Measurements from ENCODE around the gene NUDT14.

The NUDT14 gene

DNA sequence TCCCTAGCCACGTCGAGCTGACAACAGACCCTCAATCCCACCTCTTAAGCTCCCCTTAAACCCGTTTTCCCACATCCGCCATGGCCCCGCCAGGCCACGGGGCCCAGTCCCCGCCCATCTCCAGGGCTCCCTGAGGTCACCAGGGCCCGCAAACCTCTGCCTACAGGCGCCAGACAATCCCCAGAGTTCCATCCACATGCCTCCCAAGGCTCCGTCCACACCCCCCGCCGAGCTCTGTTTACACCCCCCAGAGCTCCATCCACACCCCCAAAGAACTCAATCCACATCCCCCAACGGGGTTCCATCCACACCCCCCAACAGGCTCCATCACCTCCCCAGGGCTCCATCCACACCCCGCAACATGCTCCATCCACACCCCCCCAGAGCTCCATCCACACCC lies 21.8 kb downstream of the NUDT14 start:
- DNase-seq (ENCODE audit: low read depth in 2 of 2), result no peak

DNA sequence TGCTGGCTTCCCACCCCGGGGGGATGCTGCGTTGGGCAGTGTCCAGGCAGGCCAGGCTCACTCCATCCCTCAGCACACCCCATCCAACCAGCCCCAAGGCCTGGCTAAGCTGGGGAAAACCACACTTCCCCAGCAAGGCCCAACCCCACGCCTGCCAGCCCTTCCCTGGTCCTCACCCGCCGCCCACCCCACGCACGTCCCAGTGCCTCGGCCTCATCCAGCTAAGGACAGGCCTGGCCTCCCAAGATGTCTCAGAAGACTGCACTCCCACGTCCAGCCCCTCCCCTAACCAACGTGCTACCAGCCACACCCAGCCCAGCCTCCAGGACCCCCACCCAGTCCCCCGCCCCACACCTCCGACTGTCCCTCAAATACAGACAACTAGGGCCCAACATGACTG lies 22.3 kb downstream of the NUDT14 start:
- no peak for DNase-seq (ENCODE audit: low read depth in 2 of 2)

DNA sequence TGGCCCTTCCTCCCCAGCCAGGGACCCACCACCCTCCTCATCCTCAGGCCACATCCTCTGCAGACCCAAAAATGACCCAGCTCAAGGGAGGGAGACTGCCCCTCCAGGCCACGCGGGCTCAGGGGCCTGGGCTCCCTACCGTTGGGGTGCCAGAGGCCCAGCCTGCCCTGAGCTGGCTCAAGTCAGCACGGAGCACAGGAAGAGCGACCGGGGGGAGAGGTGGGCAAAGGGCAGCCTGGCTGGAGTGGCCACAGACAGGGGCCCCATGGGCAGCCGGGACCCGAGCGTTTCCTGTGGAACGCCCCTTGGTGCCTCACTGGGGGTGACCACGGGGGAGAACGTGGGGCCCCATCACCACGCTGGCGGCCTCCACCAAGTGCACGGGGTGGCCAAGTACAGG lies 23.2 kb downstream of the NUDT14 start:
- DNase-seq (ENCODE audit: low read depth in 2 of 2), result no peak

DNA sequence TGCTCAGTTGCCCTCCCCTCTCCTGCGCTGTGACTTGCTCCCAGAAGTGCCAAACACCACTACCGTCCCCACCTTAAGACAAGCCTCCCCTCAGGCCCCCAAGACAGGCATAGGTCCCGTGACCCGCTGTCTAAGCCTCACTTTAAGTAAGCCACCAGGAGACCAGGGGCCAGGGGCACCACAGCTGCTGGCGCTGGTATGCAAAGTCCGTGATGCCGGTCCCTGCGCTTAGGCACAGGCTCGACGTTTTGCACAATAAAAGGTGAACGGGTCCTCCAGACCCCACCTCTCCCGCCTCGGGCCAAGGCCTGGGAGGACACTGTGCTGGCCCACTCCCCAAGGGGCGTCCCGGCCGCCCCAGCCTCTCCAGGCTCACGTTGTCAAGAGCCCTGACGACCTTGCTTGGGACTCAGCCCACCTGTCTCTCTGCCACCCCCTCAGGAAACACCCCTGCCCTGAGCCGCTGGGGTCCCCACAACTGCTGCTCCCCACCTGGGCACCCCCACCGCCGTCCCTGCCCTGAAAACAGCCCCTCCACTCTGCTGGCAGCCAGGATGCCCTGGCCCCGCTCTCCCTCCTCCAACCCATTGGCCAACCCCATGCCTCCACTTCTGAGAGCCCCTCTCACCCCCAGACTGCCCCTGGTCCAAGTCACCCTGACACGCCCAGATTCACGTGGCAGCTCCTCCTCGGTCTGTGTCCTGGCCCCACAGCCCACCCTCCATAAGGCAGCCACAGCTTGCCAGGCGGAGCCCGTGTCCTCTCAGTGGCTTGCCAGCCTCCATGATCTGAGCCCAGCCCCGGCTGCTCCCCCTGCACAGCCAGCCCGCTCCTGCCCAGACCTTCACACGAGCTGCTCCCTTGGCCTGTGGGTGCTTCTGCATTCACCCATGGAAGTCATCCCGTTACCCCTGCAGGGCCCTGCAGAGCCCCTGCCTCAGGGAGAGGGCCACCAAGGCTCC lies 24.4 kb downstream of the NUDT14 start:
- DNase-seq (ENCODE audit: low read depth in 2 of 2), result no peak

DNA sequence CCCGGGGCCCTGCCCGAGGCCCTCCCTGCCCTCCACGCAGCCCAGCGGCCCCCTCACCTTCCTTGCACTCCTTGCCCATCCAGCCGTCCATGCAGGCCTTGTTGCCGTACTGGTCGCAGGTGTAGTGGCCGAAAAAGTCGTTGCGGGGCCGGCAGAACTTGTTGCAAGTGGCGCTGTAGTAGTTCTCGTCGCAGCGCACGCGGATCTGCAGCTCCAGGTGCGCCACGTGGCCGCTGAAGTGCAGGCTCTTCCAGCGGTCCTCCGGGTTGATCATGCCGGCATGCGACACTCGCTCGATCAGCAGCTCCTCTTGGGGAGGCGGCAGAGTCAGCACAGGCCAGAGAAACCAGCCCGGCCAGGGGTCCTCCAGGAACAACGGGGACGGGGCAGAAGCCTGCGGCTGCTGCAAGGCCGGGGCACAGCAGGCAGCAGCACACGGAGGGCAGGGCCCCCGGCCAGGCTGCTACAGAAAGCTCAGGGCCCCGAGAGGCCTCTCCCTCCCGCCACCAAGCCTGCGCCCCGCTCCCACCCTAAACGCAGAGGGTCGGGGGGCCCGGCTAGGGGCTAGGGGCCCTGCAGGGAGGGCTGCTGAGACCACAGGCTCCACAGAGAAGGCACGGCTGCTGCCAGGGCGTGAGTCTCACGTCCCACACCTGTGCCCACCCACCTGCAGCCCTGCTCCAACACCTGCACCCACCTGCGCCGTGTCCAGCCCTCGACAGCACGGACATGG lies 25.3 kb downstream of the NUDT14 start:
- no peak for DNase-seq (ENCODE audit: low read depth in 2 of 2)

DNA sequence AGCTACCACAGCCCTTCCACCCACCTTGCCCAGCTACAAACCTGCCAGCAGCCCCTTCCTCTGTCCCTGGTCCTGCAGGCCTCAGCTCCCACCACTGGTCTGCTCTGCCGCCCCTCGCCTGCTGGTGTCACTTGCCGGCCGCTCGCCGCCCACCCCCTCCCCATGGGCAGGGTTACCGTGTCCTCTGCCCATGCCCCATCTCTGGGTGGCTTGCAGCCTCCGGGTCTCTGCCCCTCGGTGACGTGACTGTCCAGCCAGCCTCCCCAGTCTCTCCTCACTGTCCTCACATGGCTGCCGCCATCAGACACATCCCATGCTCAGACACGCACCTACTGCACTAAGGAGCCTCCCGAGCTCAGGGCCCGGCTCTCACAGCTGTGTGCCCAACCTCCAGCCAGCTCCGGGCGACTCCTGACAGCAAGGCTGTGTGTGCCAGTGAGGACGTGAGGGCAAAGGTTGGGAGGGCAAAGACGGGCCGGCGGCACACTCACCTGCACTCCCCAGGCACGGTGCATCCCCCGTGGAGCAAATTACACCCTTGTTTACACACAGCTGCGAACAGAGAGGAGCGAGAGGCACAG lies 26.0 kb downstream of the NUDT14 start:
- DNase-seq (ENCODE audit: low read depth in 2 of 2), result no peak

DNA sequence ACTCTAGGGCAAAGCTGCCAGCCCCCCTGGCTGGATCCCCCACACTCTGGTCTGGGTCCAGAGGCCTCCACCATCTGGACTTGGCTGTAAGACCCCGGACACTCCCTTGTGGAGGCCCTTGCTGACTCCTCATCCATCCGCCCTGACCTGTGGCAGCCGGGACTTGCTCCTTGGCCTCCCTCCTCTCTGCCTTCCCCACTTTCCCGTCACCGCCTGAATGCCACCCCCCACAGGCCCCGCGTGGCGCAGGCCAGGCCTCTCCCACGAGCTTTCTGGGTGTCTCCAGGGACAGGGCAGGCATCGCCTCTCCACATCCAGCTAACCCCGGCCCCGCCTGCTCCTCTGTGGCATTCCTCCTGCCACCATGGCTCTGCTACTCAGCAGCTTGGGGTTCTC lies 26.6 kb downstream of the NUDT14 start:
- no peak for DNase-seq (ENCODE audit: low read depth in 2 of 2)

DNA sequence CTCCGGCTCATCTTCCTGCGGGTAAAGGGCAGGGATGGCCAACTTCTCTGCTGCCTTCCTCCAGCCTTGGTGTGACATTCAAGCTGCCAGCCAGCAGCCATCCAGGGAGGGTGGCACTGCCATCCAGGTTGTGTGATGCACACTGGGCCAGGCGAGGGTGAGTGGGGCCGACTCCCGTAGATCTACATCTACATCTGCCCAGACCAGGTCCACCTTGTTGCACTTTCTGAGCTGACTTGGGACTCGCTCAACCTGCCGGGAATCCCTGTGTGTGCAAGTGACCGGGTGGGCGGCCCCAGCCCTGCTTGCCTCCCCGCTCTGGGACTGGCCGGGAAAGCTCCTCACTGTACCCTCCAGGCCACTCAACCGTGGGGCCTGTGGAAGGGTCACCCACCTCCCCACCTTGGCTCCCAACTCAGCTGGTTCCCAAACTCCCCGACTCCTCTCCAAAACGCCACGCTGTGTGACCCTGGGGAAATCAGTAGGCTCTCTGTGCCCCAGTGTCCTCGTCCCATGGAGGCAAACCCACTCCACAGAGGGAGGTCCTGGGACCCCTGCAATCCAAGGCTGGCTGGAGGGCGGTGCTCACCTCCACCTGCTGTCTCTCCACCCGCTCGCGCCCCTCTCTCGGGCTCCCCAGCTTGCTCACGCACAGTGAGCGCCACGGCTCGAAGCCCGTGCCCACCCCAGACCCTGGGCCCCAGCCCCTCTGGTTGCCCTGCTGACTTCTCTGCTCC lies 27.2 kb downstream of the NUDT14 start:
- DNase-seq (ENCODE audit: low read depth in 2 of 2), result no peak

DNA sequence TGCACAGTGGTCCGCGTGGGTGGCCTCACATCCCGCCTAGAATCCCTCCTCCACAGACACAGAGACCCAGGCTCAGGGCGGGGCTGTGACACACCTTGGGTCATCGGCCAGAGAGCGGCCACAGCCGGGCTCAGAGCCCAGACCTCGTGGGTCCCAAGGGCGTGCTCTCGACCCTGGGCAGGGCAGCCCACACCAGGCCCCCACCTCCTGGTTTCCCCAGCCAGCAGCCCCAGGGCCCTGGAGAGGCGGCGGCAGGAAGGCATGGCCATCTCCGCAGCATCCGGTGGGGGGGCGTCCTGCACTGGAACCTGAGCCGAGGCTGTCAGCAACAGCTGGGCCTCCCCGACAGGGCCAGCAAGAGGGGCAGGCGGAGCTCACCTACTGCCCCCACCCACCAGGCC lies 27.8 kb downstream of the NUDT14 start:
- DNase-seq (ENCODE audit: low read depth in 2 of 2), result no peak

DNA sequence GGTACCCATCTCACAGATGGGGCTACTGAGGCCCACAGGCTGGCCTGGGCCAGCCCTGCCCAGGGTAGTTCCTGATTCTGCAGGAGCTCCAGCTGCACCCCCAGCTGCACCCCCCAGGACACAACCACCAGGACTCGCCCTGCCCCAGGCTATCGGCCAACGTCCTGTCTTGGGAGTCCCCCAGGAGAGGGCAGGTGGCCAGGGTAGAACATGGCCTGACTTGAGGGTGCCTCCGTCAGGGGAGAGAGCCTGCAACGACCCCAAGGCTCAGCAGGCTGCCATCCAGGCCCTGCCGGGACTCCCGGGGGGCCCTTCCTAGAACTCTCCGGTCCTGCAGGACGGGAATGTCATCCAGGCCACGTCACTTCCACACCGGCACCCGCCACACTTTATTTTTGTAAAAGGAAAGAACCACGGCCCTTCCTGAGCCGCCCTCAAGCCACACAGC lies 28.3 kb downstream of the NUDT14 start:
- DNase-seq (ENCODE audit: low read depth in 2 of 2), result no peak

DNA sequence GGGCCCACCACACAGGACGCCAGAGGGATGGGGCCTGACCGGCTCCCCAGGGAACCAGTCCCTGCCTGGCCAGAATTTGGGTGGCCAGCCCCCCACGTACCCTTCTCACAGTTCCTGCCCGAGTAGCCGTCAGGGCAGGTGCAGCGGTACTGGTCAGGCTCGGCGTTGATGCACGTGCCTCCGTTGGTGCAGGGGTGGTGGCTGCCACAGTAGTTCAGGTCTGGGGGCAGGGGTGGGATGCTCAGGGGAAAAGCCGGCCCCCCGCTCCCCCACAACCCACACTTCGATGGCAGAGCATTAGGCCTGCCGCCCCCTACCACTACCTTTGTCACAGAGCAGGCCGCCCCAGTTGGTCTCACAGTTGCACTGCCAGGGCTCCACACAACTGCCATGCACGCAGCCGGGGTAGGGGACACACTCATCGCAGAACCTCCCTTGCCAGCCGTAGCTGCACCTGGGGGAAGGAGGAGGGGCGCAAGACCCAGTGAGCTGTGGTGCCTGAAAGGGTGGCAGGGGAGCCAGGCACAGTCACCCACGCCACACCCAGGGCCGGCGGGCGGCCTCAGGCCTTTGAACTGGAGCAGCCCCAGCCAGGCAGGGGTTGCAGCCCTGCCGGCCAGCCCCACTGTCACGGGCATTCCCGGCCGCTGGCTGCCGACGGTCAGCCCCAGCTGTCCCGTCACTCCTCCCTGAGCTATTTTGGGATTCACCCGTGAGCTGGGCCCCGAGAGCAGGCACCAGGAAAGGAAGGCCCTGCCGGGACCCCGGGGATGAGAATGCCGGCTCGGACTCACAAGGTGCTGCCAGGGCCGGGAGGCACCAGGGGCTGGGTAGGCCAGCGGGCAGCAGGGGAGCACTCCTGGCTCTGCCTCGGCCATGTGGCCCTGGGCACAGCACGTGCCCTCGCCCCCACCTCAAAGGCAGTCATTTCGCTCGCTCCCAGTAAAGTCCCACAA lies 29.0 kb downstream of the NUDT14 start:
- no peak for DNase-seq (ENCODE audit: low read depth in 2 of 2)

DNA sequence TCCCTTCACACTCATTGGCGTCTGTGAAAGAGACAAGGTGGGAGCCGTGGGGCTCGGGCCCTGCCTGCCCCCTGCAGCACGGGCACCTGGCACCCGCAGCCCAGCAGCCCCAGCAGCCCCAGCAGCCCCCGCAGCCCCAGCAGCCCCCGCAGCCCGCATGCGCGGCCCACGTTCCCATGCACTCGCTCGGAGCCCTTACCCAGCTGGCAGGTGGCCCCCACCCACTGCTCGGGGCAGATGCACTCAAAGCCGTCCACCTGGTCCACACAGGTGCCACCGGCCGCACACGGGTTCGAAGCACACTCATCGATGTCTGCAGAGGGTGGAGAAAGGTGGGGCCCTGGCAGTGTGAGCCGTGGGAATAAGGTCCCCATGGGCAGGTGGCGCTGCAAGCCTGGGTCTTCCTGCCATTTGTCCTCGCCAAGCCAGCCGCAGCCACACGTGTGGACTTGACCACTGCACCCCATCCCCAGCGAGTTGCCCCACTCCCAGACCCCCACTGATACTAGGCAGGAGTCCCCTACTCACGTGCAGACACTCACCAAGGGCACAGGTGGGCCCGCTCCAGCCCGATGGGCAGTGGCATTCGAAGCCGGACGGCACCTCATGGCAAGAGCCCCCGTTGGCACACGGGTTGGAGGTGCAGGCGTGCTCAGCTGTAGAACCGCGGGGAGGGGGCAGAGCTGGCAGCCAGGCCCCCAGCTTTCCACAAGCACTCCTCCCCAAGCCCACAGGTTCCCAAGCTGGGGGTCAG lies 29.9 kb downstream of the NUDT14 start:
- DNase-seq (ENCODE audit: low read depth in 2 of 2), result no peak

DNA sequence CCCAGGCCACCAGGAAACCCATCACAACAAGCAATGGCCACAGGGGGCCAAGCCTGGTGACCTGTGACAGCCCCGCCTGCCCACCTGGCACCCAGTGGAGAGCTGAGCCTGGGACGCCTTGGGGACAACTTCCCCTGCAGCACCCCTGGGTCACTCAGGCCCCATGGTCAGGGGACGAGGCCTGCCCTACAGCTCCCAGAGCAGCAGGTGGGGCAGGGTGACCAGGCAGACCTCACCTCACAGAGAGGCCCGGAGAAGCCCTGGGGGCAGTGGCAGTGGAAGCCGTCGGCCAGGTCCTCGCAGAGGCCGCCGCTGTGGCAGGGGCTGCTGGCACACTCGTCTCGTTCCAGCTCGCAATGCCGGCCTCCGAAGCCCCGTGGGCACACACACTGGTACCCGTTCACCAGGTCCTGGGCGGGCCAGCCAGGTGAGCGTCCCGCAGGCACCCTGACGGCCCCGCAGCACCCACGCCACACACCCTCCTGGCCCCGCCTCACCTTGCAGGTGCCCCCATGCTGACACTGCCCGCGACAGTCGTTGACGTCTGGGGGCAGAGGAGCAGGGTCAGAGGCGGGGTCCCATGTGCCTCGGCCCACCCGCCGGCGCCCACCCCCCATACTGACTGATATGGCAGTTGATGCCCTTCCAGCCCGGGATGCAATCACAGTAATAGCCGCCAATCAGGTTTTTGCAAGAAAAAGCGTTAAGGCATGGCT lies 30.6 kb downstream of the NUDT14 start:
- no peak for DNase-seq (ENCODE audit: low read depth in 2 of 2)

DNA sequence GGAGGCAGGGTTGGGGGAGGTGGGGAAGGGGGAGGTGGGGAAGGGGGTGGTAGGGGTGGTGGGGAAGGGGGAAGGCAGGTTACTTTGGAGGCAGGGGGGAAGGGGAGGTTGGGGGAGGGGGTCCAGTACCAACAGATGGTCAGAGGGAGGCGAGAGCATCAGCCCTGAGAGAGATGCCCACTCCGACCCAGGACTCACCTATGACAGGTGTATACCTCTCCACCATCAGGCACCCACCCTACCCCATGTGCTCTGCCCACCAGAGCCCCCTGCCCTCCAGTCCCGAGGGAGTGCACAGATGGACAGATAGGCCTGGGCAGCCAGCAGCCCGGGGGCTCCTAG lies 31.1 kb downstream of the NUDT14 start:
- DNase-seq (ENCODE audit: low read depth in 2 of 2), result no peak

DNA sequence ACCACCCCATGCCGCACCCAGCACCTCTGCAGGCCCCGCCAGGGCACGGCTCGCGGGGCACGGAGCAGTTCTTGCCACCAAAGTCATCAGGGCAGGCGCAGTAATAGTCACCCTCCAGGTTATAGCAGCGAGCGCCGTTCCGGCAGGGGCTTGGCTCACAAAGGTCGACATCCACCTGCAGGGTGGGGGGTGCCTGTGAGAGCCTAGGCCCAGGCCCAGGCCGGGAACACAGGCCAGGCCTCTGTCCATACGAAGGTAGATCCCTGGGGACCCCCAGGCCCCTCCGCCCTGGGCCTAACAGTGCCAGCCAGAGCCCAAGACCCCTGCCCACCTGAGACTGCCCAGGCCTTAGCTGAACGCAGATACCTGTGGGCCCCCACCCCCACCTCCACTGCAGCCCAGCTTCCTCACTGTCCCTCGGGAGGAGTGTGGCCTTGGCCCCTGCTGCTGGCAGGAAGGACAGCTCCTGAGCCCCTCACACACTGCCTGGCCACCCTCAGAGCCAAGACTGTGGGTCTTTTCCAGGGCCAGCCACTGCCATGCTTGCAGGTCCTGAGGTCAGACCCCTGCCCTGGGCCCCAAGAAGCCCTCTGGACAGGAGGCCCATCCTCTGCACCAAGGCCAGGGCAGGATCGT lies 31.8 kb downstream of the NUDT14 start:
- no peak for DNase-seq (ENCODE audit: low read depth in 2 of 2)

DNA sequence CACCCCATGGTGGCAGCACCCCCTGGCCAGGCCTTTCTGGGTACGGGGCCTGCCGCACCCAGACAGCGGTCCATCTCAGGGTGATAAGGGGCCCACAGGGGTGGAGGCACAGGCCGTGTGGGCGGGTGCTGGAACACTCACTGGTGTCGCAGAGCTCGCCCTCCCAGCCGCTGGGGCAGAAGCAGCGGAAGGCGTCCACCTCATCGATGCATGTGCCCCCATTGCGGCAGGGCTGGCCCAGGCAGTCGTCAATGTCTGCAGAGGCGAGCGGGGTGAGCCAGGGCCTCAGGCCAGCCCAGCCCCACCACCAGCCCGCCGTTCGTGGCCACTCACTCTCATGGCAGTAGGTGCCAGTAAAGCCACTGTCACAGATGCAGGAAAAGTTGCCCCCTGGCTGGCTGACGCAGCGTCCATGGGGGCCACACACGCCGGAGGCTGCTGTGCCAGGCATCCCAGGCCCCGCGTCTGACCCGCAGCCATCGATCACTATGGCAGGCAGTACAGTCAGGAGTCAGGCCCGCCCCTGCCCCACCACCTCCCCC lies 32.4 kb downstream of the NUDT14 start:
- no peak for DNase-seq (ENCODE audit: low read depth in 2 of 2)

DNA sequence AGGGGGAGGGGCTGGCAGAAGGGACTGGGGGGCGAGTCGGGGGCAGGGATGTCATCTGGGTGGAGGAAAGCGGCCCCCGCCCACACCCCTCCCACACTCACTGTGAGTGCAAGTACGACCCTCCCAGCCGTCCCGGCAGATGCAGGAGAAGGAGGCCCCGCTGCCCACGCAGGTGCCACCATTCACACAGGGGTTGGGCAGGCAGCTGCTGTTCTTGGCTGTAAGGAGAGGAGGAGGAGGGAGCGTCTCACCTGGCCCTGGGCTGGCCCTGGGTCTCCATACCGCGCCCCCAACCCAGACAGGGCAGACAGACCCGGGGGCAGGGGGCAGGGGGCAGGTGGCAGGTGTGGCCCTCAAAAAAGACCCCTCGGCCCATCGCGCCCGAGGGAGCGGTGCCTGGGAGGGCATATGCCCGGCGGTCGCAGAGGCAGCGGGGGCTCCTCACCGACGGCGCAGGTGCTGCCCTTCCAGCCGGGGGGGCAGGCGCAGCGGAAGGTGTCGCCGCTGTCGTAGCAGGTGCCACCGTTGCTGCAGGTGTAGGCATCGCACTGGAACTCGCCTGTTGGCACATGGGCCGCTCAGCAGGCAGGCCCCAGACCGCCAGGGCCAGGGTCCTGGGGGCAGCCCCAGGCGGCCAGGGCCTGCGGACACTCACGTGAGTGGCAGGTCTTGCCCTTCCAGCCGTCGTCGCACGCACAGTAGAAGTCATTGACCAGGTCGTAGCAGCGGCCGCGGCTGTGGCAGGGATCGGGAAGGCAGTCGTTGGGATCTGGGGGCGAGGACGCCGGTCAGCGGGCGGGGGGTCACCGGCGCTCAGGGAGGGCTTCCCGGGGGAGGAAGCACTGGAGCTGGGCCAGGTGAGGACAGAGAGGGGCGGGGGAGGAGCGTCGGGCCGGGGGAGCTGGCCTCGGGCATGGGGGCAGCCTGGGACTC lies 33.2 kb downstream of the NUDT14 start:
- no peak for DNase-seq (ENCODE audit: low read depth in 2 of 2)

All from stimulated activated CD8-positive, alpha-beta memory T cell treated with anti-CD3 and anti-CD28 coated beads, Interleukin-7, amount 100 ng/mL, for 1 hour (primary cell).